ENCODE data around the gene RAB13.
"Not testable (repeated sequence)": the region's sequence is repeated elsewhere in the genome, so short reads cannot be mapped to it uniquely, and the experiment has no call there.

Gene RAB13

GRCh38 chr1:153995640-153996039 lies 9.5 kb upstream of the RAB13 start:
- peaks cover 30% of the 10 kb centered on the region for H3K36me3 ChIP-seq (ENCODE audit: control insufficient read depth, insufficient read depth, low read length)
- H3K4me3 ChIP-seq (ENCODE audit: insufficient read depth, low read depth, low read length, poor library complexity, severe bottlenecking): no peak overlapping the region
- H3K27ac ChIP-seq (ENCODE audit: insufficient read depth, low read length, poor library complexity, severe bottlenecking): no peak overlapping the region
- H3K9me3 ChIP-seq (ENCODE audit: control insufficient read depth, low read length): no peaks in the 10 kb centered on the region
- peaks cover 15% of the 10 kb centered on the region for H3K4me1 ChIP-seq (ENCODE audit: control insufficient read depth, insufficient read depth, low read length, poor library complexity, severe bottlenecking)
- no peak for DNase-seq
- no peaks in the 10 kb centered on the region for H3K27me3 ChIP-seq (replicated peaks; ENCODE audit: control insufficient read depth, insufficient read depth, low read length, poor library complexity, severe bottlenecking)

GRCh38 chr1:153995202-153995601 lies 9.1 kb upstream of the RAB13 start:
- H3K4me3 ChIP-seq (ENCODE audit: insufficient read depth, low read depth, low read length, poor library complexity, severe bottlenecking): no peak overlapping the region
- DNase-seq: no peak
- H3K4me1 ChIP-seq (ENCODE audit: control insufficient read depth, insufficient read depth, low read length, poor library complexity, severe bottlenecking): peaks cover 15% of the 10 kb centered on the region
- no peaks in the 10 kb centered on the region for H3K9me3 ChIP-seq (ENCODE audit: control insufficient read depth, low read length)
- no peak overlapping the region for H3K27ac ChIP-seq (ENCODE audit: insufficient read depth, low read length, poor library complexity, severe bottlenecking)
- no peaks in the 10 kb centered on the region for H3K27me3 ChIP-seq (replicated peaks; ENCODE audit: control insufficient read depth, insufficient read depth, low read length, poor library complexity, severe bottlenecking)
- peaks cover 30% of the 10 kb centered on the region for H3K36me3 ChIP-seq (ENCODE audit: control insufficient read depth, insufficient read depth, low read length)

GRCh38 chr1:153991806-153992205 lies 5.7 kb upstream of the RAB13 start:
- Histone ChIP-seq H3K4me3 (ENCODE audit: insufficient read depth, low read depth, low read length, poor library complexity, severe bottlenecking) (peak overlapping the region; percentile 95), H3K27me3 (replicated peaks; ENCODE audit: control insufficient read depth, insufficient read depth, low read length, poor library complexity, severe bottlenecking) (no peaks in the 10 kb centered on the region), H3K4me1 (ENCODE audit: control insufficient read depth, insufficient read depth, low read length, poor library complexity, severe bottlenecking) (peaks cover 17% of the 10 kb centered on the region), H3K27ac (ENCODE audit: insufficient read depth, low read length, poor library complexity, severe bottlenecking) (peak overlapping the region; percentile 98), H3K36me3 (ENCODE audit: control insufficient read depth, insufficient read depth, low read length) (peaks cover 30% of the 10 kb centered on the region), H3K9me3 (ENCODE audit: control insufficient read depth, low read length) (no peaks in the 10 kb centered on the region)
- DNase-seq: no peak

- Histone ChIP-seq H3K9me3 (ENCODE audit: control insufficient read depth, low read length) (no peaks in the 10 kb centered on the region), H3K36me3 (ENCODE audit: control insufficient read depth, insufficient read depth, low read length) (peaks cover 30% of the 10 kb centered on the region), H3K27me3 (replicated peaks; ENCODE audit: control insufficient read depth, insufficient read depth, low read length, poor library complexity, severe bottlenecking) (no peaks in the 10 kb centered on the region), H3K27ac (ENCODE audit: insufficient read depth, low read length, poor library complexity, severe bottlenecking) (peak overlapping the region; percentile 98), H3K4me3 (ENCODE audit: insufficient read depth, low read depth, low read length, poor library complexity, severe bottlenecking) (peak overlapping the region; percentile 95), H3K4me1 (ENCODE audit: control insufficient read depth, insufficient read depth, low read length, poor library complexity, severe bottlenecking) (peaks cover 22% of the 10 kb centered on the region)
- DNase-seq: no peak
Observed at GRCh38 chr1:153991151-153991630, 5.1 kb upstream of the RAB13 start.

- Histone ChIP-seq H3K27me3 (replicated peaks; ENCODE audit: control insufficient read depth, insufficient read depth, low read length, poor library complexity, severe bottlenecking) (no peaks in the 10 kb centered on the region), H3K36me3 (ENCODE audit: control insufficient read depth, insufficient read depth, low read length) (peaks cover 28% of the 10 kb centered on the region), H3K27ac (ENCODE audit: insufficient read depth, low read length, poor library complexity, severe bottlenecking) (peak within 1 kb of the TSS; percentile 98), H3K9me3 (ENCODE audit: control insufficient read depth, low read length) (no peaks in the 10 kb centered on the region), H3K4me1 (ENCODE audit: control insufficient read depth, insufficient read depth, low read length, poor library complexity, severe bottlenecking) (peaks cover 22% of the 10 kb centered on the region), H3K4me3 (ENCODE audit: insufficient read depth, low read depth, low read length, poor library complexity, severe bottlenecking) (peak within 1 kb of the TSS; percentile 95)
- DNase-seq: peak; percentile 81 to 88 (median 85)
Observed at GRCh38 chr1:153990468-153991150, 4.5 kb upstream of the RAB13 start, which contains the start of gene RPS27. Gene RPS27, plus strand, starts transcription at chr1:153990762. Its CDS starts 35 bp downstream, at chr1:153990797.

GRCh38 chr1:153987621-153988020 lies 1.5 kb upstream of the RAB13 start:
- no peak overlapping the region for H3K4me3 ChIP-seq (ENCODE audit: insufficient read depth, low read depth, low read length, poor library complexity, severe bottlenecking)
- peaks cover 20% of the 10 kb centered on the region for H3K4me1 ChIP-seq (ENCODE audit: control insufficient read depth, insufficient read depth, low read length, poor library complexity, severe bottlenecking)
- no peaks in the 10 kb centered on the region for H3K9me3 ChIP-seq (ENCODE audit: control insufficient read depth, low read length)
- DNase-seq: no peak
- peaks cover 9% of the 10 kb centered on the region for H3K36me3 ChIP-seq (ENCODE audit: control insufficient read depth, insufficient read depth, low read length)
- no peak overlapping the region for H3K27ac ChIP-seq (ENCODE audit: insufficient read depth, low read length, poor library complexity, severe bottlenecking)
- H3K27me3 ChIP-seq (replicated peaks; ENCODE audit: control insufficient read depth, insufficient read depth, low read length, poor library complexity, severe bottlenecking): no peaks in the 10 kb centered on the region

GRCh38 chr1:153985341-153985912 lies 712 bp downstream of the RAB13 start:
- Histone ChIP-seq H3K9me3 (ENCODE audit: control insufficient read depth, low read length) (no peaks in the 10 kb centered on the region), H3K27ac (ENCODE audit: insufficient read depth, low read length, poor library complexity, severe bottlenecking) (no peak overlapping the region), H3K4me3 (ENCODE audit: insufficient read depth, low read depth, low read length, poor library complexity, severe bottlenecking) (no peak overlapping the region), H3K36me3 (ENCODE audit: control insufficient read depth, insufficient read depth, low read length) (no peaks in the 10 kb centered on the region), H3K27me3 (replicated peaks; ENCODE audit: control insufficient read depth, insufficient read depth, low read length, poor library complexity, severe bottlenecking) (no peaks in the 10 kb centered on the region), H3K4me1 (ENCODE audit: control insufficient read depth, insufficient read depth, low read length, poor library complexity, severe bottlenecking) (peaks cover 7% of the 10 kb centered on the region)
- no peak for DNase-seq

- Histone ChIP-seq H3K27ac (ENCODE audit: insufficient read depth, low read length, poor library complexity, severe bottlenecking) (no peak overlapping the region), H3K4me1 (ENCODE audit: control insufficient read depth, insufficient read depth, low read length, poor library complexity, severe bottlenecking) (peaks cover 7% of the 10 kb centered on the region), H3K4me3 (ENCODE audit: insufficient read depth, low read depth, low read length, poor library complexity, severe bottlenecking) (no peak overlapping the region), H3K36me3 (ENCODE audit: control insufficient read depth, insufficient read depth, low read length) (no peaks in the 10 kb centered on the region), H3K27me3 (replicated peaks; ENCODE audit: control insufficient read depth, insufficient read depth, low read length, poor library complexity, severe bottlenecking) (no peaks in the 10 kb centered on the region), H3K9me3 (ENCODE audit: control insufficient read depth, low read length) (no peaks in the 10 kb centered on the region)
- no peak for DNase-seq
Observed at GRCh38 chr1:153984123-153984894, 1.8 kb downstream of the RAB13 start.

- not testable (repeated sequence) for DNase-seq; H3K36me3 ChIP-seq (ENCODE audit: control insufficient read depth, insufficient read depth, low read length); H3K9me3 ChIP-seq (ENCODE audit: control insufficient read depth, low read length)
Observed at GRCh38 chr1:153981735-153982134, 4.4 kb downstream of the RAB13 start.

GRCh38 chr1:153979091-153979490 lies 7.0 kb downstream of the RAB13 start:
- DNase-seq; H3K4me3 ChIP-seq (ENCODE audit: insufficient read depth, low read depth, low read length, poor library complexity, severe bottlenecking); H3K27me3 ChIP-seq (replicated peaks; ENCODE audit: control insufficient read depth, insufficient read depth, low read length, poor library complexity, severe bottlenecking); H3K9me3 ChIP-seq (ENCODE audit: control insufficient read depth, low read length); H3K27ac ChIP-seq (ENCODE audit: insufficient read depth, low read length, poor library complexity, severe bottlenecking): not testable (repeated sequence)
- H3K4me1 ChIP-seq (ENCODE audit: control insufficient read depth, insufficient read depth, low read length, poor library complexity, severe bottlenecking): peaks cover 16% of the 10 kb centered on the region
- H3K36me3 ChIP-seq (ENCODE audit: control insufficient read depth, insufficient read depth, low read length): peaks cover 17% of the 10 kb centered on the region

More at GRCh38 chr1:153981735-153982134, 4.4 kb downstream of the RAB13 start:
- H3K27me3 ChIP-seq (replicated peaks; ENCODE audit: control insufficient read depth, insufficient read depth, low read length, poor library complexity, severe bottlenecking); H3K27ac ChIP-seq (ENCODE audit: insufficient read depth, low read length, poor library complexity, severe bottlenecking); H3K4me3 ChIP-seq (ENCODE audit: insufficient read depth, low read depth, low read length, poor library complexity, severe bottlenecking): not testable (repeated sequence)
- H3K4me1 ChIP-seq (ENCODE audit: control insufficient read depth, insufficient read depth, low read length, poor library complexity, severe bottlenecking): peaks cover 10% of the 10 kb centered on the region
